HFF-Myc (cell line): Measurements from ENCODE around the gene TFG.

ENCODE experiments used
- DNase-seq: peaks from one replicate; pipeline ENCODE4 v3.0.0-alpha.2; 2011; ENCODE audit warnings: low read depth; ENCODE audit errors: extremely low read depth
- H3K4me3 ChIP-seq: replicated peaks from 2 replicates; pipeline ENCODE4 v1.5.1; 2011; ENCODE audit warnings: low read depth, mild to moderate bottlenecking, control low read depth, low read length
- TF ChIP-seq, protein P1 (sequence below): IDR thresholded peaks from 2 replicates; pipeline ENCODE4 v1.5.1; 2012; ENCODE audit warnings: mild to moderate bottlenecking, low read depth, low read length, control low read depth; ENCODE audit errors: missing control alignments

The TFG gene

DNA sequence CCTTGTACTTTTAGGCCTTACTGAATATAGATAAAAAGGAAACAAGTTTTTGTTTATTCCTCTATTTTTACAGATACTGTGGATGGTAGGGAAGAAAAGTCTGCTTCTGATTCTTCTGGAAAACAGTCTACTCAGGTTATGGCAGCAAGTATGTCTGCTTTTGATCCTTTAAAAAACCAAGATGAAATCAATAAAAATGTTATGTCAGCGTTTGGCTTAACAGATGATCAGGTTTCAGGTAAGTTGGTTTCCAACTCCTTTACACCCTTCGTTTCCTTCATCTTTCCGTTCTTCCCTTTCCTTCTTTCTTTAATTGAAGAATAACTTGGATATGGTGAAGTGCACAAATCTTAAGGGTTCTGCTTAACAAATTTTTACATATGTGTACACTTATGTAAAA, 23.1 kb downstream of the TFG start:
- no peak for DNase-seq
- no peak overlapping the region for H3K4me3 ChIP-seq
- TF ChIP-seq, protein P1, sequence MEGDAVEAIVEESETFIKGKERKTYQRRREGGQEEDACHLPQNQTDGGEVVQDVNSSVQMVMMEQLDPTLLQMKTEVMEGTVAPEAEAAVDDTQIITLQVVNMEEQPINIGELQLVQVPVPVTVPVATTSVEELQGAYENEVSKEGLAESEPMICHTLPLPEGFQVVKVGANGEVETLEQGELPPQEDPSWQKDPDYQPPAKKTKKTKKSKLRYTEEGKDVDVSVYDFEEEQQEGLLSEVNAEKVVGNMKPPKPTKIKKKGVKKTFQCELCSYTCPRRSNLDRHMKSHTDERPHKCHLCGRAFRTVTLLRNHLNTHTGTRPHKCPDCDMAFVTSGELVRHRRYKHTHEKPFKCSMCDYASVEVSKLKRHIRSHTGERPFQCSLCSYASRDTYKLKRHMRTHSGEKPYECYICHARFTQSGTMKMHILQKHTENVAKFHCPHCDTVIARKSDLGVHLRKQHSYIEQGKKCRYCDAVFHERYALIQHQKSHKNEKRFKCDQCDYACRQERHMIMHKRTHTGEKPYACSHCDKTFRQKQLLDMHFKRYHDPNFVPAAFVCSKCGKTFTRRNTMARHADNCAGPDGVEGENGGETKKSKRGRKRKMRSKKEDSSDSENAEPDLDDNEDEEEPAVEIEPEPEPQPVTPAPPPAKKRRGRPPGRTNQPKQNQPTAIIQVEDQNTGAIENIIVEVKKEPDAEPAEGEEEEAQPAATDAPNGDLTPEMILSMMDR: no peak

DNA sequence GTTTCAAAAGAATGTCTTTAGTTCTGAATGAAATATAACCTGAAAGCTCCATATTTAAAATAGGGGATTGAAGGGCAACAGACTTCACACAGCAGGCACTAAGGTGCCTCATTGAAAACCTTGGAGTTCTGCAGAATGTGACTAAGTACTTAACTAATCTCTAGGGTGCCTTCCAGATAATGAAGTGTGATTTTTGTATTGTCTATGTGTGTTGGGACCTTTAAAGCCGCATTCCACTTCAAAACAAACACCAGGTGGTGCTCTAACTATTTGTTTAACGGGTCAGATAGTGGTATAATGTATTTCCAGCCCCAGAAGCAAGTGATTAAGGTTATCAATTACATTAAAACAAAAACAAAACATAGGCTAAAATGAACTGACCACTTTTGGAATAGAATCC, 28.0 kb downstream of the TFG start:
- TF ChIP-seq, protein P1: peak; percentile 42
- no peak for DNase-seq
- no peak overlapping the region for H3K4me3 ChIP-seq

DNA sequence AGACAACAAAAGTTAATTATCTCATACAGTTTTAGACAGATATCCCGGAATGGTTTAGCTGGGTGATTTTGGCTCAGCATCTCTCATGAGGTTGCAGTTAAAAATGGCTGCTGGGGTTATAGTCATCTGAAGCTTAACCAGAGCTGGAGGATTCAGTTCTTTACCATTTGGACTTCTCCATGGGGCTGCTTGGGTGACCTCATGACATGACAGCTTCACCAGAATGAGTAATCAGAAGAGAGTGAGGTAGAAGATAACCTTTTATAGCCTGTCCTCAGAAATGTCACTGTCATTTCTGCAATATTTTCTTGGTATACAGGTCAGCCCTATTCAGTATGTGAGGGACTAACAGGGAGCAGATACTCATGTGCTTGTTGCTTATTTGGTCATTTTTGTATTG, 30.9 kb downstream of the TFG start:
- no peak for DNase-seq
- H3K4me3 ChIP-seq: no peak overlapping the region
- TF ChIP-seq, protein P1: no peak

DNA sequence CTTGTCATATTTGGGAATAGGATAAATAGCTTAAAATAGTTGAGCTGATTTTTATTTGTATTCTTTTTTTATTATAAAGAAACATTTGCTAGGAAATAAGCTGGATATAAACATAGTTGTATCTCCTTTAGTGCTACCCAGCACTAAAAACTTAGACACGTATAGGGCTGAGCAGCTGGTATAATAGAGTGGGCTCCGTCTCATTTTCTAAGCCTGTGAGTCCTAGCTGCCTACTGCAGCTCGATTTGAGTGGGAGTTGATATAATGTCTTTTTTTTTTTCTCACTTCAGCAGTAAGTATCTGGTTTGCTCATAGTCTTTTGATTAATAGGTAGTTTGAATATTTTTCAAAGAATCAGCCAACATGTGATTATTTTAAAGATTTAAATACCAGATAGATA, 34.2 kb downstream of the TFG start:
- no peak overlapping the region for H3K4me3 ChIP-seq
- no peak for DNase-seq
- TF ChIP-seq, protein P1: no peak

DNA sequence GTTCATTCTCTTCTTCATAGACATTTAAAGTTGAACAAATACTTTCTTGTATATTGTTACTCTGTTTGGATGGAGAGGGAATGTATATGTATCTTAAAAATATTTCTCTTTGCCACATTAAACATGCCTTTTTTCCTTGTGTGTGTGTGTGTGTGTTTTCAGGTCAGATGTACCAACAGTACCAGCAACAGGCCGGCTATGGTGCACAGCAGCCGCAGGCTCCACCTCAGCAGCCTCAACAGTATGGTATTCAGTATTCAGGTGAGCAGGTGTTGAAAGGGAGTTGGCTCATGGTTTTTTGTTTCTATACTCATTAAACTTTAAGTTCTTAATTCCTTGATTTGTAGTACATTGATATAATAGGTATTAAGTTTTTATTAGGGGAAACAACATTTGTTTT, 35.4 kb downstream of the TFG start:
- no peak overlapping the region for H3K4me3 ChIP-seq
- TF ChIP-seq, protein P1: no peak
- no peak for DNase-seq

DNA sequence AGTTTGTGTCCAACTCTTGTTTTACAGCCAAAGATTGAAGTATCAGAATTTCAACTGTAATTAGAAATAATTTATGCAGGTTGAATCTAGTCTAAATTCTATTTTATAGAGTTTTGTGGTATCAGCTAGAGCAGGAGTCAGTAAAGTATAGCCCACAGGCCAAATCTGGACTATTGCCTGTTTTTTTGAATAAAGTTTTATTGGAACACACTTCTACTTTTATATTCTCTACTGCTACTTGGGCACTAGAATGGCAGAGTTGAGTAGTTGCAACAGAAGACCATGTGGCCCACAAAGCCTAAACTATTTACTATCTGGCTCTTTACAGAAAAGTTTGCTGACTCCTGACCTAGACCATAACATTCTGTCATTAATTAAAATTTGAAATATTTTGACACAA, 36.3 kb downstream of the TFG start:
- no peak for DNase-seq
- TF ChIP-seq, protein P1: no peak
- no peak overlapping the region for H3K4me3 ChIP-seq

DNA sequence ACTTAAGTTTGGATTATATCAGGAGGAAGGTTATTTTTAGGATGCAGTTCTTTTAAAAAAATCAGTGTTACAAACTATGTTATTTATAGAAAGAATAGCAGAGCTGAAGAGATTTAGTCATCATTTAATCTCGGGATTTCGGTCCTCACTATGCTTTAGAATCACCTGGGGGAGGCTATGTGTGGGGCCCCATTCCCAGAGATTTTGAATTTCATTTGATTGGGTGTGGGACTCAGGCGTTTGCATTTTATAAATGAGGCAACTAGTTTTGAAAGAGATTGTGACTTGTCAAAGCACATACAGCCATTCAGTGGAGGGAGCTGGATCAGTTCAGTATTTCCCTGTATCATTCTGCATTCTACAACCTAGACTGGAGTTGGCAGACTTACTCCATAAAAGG, 36.8 kb downstream of the TFG start:
- TF ChIP-seq, protein P1: no peak
- H3K4me3 ChIP-seq: no peak overlapping the region
- DNase-seq: no peak
